Vagina (tissue), 2 donors: ENCODE measurements around the gene ZMIZ1. TPM values are rescaled to one million over a fixed set of nuclear protein-coding genes. Genes with fewer than 3 reads are reported as not detected.

Experiments
- DNase-seq, 2 donors: peaks; one replicate each; pipeline ENCODE4 v3.0.0-alpha.2; 2017; ENCODE audit errors: extremely low spot score in 2 of 2
- H3K27ac ChIP-seq: fragments of 200-600 bp; sonication (generic); one replicate; pipeline ENCODE4 v1.5.1; 2019
- H3K27me3 ChIP-seq: fragments of 200-600 bp; sonication (generic); one replicate; pipeline ENCODE4 v1.5.1; 2019
- H3K36me3 ChIP-seq, 2 donors: fragments of 200-600 bp; sonication (generic); one replicate each; pipeline ENCODE4 v1.5.1; 2017 to 2019
- H3K4me1 ChIP-seq: fragments of 200-600 bp; sonication (generic); one replicate; pipeline ENCODE4 v1.5.1; 2019
- H3K4me3 ChIP-seq, 2 donors: fragments of 200-600 bp; sonication (generic); 1 replicate in 1 of 2; 2 replicates in 1 of 2; pipeline ENCODE4 v1.5.1; 2016 to 2019
- H3K9me3 ChIP-seq: fragments of 200-600 bp; sonication (generic); one replicate; pipeline ENCODE4 v1.5.1; 2019
- POLR2A ChIP-seq, 2 donors: fragments of 450-650 bp; IDR thresholded peaks; one replicate each; pipeline ENCODE4 v1.6.1; 2017; ENCODE audit warnings: antibody characterized with exemption in 2 of 2, mild to moderate bottlenecking in 2 of 2, moderate library complexity in 2 of 2
- POLR2AphosphoS5 ChIP-seq, 2 donors: sonication (generic); formaldehyde crosslinking; IDR thresholded peaks; one replicate each; pipeline ENCODE4 v1.9.0; 2017; ENCODE audit warnings: antibody characterized with exemption in 2 of 2, mild to moderate bottlenecking in 2 of 2, low read depth in 1 of 2; ENCODE audit not compliant: insufficient read depth in 1 of 2
- intact Hi-C: fragments of 100-400 bp; cut with DNase I; formaldehyde crosslinking; loops from one replicate; pipeline ENCODE4 v1.15.1; 2023
- total RNA-seq: library from RNA; depleted of rRNA; stranded (reverse); fragments of >200 nt; gene quantifications from one replicate; pipeline ENCODE4 v1.2.3, GENCODE V29; 2016
- TF ChIP-seq, protein P1 (sequence below), 3 experiments: fragments of 450-650 bp in 2 of 3; fragments of 200-600 bp in 1 of 3; sonication (generic) in 1 of 3; IDR thresholded peaks; one replicate each; pipeline ENCODE4 v1.5.1; 2017 to 2019; ENCODE audit warnings: antibody characterized with exemption in 3 of 3, mild to moderate bottlenecking in 2 of 3, moderate library complexity in 2 of 3

Gene ZMIZ1
- total RNA-seq, 1 donor from 2014 or later: 61.4 TPM

DNA sequence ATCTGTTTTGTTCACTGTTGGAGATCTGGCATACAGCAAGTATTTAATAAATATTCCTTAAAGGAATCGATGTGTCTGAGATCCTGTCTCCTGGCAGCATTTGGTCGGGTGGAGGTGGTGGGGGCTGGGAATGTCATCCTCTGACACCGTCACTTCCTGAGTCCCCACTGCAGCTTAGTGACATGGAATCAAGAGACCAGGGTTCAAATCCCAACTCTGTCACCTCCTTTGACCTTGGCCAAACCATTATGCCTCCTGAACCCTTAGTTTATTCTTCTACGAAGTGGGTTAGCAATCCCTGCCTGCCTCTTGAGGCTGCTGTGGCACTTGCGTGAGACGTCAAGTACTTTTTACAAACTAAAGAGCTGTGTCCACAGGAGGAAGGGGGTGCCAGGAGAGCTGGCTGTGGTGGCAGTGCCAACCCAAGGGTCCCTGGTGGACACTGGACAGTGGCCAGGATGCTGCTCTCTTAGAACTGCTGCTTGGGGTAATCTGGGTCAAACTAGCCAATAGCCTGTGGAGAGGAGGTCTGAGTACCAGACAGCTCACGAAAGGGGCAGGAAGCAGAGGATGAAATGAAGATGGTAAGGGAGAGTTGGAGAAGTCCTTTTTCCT, 8.0 kb upstream of the ZMIZ1 start:
- no peak for DNase-seq
- intact Hi-C loops: no loop called here
- Histone ChIP-seq H3K27ac (no peak overlapping the region), H3K9me3 (no peaks in the 10 kb centered on the region), H3K27me3 (no peaks in the 10 kb centered on the region), H3K36me3 (no peaks in the 10 kb centered on the region), H3K4me3 (no peak overlapping the region), H3K4me1 (no peaks in the 10 kb centered on the region)
- TF ChIP-seq, protein P1, sequence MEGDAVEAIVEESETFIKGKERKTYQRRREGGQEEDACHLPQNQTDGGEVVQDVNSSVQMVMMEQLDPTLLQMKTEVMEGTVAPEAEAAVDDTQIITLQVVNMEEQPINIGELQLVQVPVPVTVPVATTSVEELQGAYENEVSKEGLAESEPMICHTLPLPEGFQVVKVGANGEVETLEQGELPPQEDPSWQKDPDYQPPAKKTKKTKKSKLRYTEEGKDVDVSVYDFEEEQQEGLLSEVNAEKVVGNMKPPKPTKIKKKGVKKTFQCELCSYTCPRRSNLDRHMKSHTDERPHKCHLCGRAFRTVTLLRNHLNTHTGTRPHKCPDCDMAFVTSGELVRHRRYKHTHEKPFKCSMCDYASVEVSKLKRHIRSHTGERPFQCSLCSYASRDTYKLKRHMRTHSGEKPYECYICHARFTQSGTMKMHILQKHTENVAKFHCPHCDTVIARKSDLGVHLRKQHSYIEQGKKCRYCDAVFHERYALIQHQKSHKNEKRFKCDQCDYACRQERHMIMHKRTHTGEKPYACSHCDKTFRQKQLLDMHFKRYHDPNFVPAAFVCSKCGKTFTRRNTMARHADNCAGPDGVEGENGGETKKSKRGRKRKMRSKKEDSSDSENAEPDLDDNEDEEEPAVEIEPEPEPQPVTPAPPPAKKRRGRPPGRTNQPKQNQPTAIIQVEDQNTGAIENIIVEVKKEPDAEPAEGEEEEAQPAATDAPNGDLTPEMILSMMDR (IDR thresholded peaks at IDR 0.05): no peak
- TF ChIP-seq POLR2AphosphoS5 (IDR thresholded peaks at IDR 0.05; ENCODE audit: insufficient read depth in 1 of 2, low read depth in 1 of 2) (no peak), POLR2A (IDR thresholded peaks at IDR 0.05) (no peak)

GRCh38 chr10:79061441-79062315, 7.1 kb upstream of the ZMIZ1 start:
- TF ChIP-seq POLR2A (IDR thresholded peaks at IDR 0.05): no peak
- TF ChIP-seq, protein P1 (IDR thresholded peaks at IDR 0.05): no peak
- TF ChIP-seq POLR2AphosphoS5 (IDR thresholded peaks at IDR 0.05; ENCODE audit: insufficient read depth in 1 of 2, low read depth in 1 of 2): no peak
- H3K4me1 ChIP-seq: peaks cover 6% of the 10 kb centered on the region
- H3K27ac ChIP-seq: no peak overlapping the region
- intact Hi-C loops: no loop called here
- no peaks in the 10 kb centered on the region for H3K9me3 ChIP-seq
- H3K4me3 ChIP-seq: no peak overlapping the region
- H3K36me3 ChIP-seq: no peaks in the 10 kb centered on the region
- H3K27me3 ChIP-seq: no peaks in the 10 kb centered on the region
- no peak for DNase-seq

- peaks cover 10% of the 10 kb centered on the region for H3K4me1 ChIP-seq
- no peaks in the 10 kb centered on the region for H3K36me3 ChIP-seq
- DNase-seq: no peak
- intact Hi-C loops: no loop called here
- TF ChIP-seq, protein P1 (IDR thresholded peaks at IDR 0.05): no peak
- TF ChIP-seq POLR2AphosphoS5 (IDR thresholded peaks at IDR 0.05; ENCODE audit: insufficient read depth in 1 of 2, low read depth in 1 of 2) (no peak), POLR2A (IDR thresholded peaks at IDR 0.05) (no peak)
- H3K27ac ChIP-seq: no peak overlapping the region
- H3K4me3 ChIP-seq: no peak overlapping the region
- no peaks in the 10 kb centered on the region for H3K27me3 ChIP-seq
- H3K9me3 ChIP-seq: no peaks in the 10 kb centered on the region
Measured at GRCh38 chr10:79063071-79063491, 5.7 kb upstream of the ZMIZ1 start.

GRCh38 chr10:79063661-79064492, 4.9 kb upstream of the ZMIZ1 start:
- no peak overlapping the region for H3K4me3 ChIP-seq
- no peaks in the 10 kb centered on the region for H3K36me3 ChIP-seq
- H3K27ac ChIP-seq: no peak overlapping the region
- H3K27me3 ChIP-seq: no peaks in the 10 kb centered on the region
- intact Hi-C loops: no loop called here
- H3K4me1 ChIP-seq: peaks cover 10% of the 10 kb centered on the region
- H3K9me3 ChIP-seq: no peaks in the 10 kb centered on the region
- no peak for TF ChIP-seq POLR2A (IDR thresholded peaks at IDR 0.05)
- TF ChIP-seq POLR2AphosphoS5 (IDR thresholded peaks at IDR 0.05; ENCODE audit: insufficient read depth in 1 of 2, low read depth in 1 of 2): no peak
- TF ChIP-seq, protein P1 (IDR thresholded peaks at IDR 0.05): no peak
- no peak for DNase-seq
